GM21723 (cell line): ENCODE measurements around the gene XRCC3.

Source experiments
- ATAC-seq: cut with Tn5 transposase; IDR thresholded peaks from one replicate; pipeline ENCODE4 v1.9.1; 2021; ENCODE audit warnings: mild to moderate bottlenecking, moderate library complexity; ENCODE audit not compliant: unreplicated experiment

The XRCC3 gene

DNA sequence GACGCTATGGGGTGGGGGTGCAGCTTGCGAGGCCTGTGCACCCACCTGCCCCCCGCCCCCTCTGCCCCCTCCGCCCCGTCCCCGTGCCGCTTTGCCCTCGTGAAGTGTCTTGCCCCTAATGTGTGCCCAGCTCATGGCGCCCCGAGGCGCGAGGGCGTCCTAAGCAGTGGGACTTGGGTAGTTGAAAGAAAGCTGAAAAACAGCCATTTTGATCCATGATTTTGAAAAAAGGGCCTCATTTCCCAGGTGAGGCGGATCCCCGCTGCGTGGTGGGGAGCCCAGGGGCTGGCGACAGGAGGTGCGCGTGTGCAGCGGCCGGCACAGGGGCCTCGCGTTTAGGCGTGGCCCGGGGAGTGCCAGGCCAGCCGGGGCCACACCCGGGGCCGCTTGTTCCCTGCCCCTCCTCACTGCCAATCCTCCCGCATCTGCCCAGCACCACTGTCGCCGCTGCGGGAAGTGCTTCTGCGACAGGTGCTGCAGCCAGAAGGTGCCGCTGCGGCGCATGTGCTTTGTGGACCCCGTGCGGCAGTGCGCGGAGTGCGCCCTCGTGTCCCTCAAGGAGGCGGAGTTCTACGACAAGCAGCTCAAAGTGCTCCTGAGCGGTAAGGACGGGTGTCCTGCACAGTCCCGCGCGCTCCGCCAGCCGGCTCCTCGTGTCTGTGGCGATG is 12.2 kb upstream of the XRCC3 start:
- ATAC-seq: no peak

DNA sequence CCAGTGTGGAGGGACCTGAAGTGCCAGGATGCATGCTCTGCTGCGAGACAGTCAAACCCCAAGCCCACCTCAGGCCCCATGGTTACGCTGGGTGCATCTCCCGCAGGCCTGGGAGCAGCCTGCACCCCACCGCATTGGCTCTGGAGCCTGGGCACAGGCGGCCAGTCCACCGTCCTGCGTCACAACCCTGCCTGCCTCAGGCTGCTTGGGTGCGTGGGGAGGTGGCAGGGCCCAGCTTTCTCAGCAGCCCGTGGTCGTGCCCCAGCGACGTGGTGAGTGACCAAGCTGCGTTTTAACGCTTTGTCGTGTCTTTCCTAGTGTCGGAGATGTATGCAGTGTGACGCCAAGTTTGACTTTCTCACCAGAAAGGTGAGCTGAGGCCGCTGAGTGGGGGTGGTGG is 11.2 kb upstream of the XRCC3 start:
- no peak for ATAC-seq

DNA sequence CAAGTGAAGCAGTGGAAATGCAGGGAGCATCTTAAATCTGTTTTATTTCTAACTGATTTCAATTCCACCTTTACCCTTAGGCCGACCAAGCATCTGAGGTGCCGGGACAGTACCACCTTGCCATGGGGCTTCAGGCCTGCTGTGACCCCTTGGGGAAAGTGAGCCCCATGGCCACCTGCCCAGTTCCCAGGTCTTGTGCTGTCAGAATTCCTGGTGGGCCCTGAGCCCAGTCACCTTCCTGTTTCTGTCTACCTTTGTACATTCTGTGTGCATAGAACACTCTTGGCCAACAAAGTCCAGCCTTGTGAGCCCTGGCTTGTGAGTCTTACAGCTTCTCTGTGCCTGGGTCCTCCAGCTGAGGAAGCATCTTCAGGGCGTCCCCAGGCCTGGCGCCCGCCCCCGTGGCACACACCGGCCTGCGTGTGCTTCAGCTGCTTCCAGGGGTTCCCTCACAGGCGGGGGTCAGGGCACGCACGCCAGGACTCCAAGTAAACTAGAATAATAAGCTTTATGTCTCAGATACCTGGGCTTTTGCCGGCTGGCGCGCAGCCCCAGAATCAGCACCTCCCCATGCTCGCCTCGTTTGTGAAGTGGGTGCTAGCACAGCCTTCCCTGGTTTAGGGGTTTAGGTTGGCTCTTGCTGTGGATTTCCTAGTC is 10.6 kb upstream of the XRCC3 start:
- no peak for ATAC-seq

DNA sequence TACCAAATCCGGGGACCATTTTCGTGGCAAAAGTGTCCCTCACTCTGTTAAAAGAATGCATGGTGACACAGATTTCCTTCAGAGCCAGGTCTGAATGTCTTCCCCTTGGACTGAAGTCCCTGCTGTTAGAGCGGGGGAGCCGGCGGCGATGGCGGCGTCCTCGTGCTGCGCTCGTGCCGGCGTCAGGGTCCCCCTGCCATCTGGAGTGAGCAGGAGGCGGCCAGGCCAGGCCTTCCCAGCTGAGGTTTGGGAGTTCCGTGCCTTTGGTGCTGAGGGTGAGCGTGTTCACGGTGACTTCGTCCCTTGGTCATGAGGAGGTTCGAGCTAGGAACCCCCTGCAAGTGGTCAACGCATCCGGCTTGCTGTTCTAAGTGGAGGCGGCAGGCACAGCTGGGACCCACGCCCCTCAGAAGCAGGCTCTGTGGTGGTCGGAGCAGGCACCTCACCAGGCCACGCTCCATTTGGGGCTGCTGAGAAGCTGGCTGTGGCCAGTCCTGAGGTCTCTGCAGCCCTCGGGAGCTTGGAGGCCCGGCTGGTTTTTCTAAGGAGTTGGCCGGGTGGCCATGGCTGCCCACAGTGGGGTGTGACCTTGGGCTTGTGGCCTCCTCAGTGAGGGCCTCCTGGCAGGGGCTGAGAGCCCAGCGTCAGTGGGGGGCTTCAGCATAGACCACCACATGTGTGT is 9.9 kb upstream of the XRCC3 start:
- ATAC-seq: no peak

DNA sequence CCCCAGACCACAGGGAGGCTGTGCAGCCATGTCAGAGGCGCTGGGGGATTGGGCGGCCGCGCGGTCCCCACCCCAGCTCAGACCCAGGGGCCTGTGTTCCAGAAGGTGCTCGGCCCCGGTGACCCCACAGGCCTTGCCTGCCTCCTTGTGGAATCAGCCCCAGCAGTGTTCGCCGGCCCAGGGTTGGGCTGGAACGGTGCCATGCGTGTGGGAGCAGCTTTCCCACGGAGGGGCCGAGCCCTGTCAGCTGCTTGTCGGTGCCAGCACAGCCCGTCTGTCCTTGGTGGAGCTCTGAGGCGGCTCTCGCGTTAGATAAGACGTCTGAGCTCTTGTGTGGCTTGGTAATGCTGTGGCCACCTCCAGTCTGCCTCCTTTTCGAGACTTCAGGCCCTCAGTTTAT is 8.9 kb upstream of the XRCC3 start:
- no peak for ATAC-seq

DNA sequence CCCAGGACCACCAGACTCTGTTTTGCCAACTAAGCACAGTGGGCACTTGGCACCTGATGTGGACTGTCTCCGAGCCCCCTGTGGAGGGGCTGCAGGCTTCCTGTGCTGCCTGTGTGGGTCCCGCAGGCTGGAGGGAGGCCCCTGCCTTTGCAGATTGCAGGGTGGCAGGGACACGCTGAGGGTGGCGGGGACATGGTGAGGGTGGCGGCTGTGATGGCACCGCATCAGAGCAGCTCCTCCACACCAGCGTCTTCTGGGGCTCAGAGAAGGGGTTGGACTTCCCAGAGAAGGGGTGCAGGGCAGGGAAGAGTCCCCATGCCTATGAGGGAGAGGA is 8.5 kb upstream of the XRCC3 start:
- no peak for ATAC-seq

DNA sequence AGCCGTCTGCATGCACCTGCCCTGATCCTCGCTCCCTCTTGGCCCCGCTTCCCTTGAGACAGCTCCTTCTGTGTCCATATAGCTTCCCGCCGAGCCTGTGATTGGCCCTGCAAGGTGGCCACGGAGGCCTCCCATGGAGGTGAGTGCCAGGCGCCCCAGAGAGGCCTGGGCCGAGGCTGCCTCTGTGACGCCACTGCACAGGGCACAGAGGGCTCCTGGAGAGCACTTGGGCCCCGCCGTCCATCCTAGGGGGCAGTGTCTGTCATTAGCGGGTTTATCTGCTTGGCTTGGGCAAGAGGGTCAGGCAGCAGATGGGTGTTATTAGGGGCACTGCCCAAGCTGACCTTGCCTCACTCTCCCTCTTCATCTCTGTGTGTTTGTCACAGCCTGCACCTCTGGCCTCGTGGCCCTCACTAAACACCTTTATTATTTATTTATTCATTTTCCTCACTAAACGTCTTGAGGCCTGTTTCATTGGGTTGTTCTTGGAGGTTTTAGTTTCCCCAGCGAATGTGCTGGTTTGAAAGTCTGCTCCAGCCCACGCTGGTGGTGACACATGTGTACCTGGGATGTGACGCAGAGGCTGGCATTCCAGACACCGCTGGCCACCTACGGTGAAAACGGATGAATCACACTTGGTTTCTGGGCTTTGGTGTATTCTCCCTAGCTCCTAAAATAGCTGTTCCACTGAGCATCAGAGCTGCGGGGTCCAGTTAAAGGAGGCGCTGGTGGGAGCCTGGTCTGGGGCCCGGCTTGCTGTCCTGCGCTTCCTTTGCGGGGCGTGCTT is 6.3 kb upstream of the XRCC3 start:
- no peak for ATAC-seq

DNA sequence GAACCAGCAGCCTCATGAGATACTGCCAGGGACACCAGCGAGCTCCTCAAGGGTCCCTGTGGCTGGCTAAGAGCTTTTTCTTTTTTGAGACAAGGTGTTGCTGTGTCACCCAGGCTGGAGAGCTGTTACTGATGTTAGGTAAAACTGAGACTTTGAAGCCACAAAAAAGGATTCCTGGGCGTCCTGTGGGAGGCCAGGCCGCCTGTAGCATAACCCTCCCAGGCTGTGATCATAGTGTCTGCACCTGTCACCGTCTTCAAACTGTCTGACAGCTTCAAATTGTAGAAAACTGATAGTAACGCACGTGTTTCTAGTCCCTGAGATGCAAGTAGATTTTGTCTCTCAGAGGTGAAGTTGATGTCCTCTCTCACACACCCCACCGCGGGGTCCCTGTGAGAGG is 4.5 kb upstream of the XRCC3 start:
- no peak for ATAC-seq

DNA sequence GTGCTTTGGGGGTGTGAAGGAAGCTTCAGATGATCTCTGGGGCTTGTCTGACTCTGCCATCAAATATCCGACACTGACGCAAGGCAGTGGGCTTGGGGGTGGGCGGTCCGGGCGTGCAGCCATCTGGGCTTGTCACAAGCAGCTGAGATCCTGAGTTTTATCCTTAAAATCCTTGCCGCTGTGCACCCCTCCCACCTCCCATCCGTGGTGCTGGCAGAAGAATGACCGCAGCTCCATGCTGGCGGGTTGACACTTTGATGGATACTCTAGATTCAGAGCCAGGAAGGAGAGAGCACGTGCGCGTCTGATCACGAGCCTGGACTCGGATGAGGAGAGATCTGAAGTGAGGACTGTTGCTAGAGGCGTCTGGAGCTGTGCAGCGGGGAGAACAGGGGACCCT is 3.3 kb upstream of the XRCC3 start:
- ATAC-seq: no peak

DNA sequence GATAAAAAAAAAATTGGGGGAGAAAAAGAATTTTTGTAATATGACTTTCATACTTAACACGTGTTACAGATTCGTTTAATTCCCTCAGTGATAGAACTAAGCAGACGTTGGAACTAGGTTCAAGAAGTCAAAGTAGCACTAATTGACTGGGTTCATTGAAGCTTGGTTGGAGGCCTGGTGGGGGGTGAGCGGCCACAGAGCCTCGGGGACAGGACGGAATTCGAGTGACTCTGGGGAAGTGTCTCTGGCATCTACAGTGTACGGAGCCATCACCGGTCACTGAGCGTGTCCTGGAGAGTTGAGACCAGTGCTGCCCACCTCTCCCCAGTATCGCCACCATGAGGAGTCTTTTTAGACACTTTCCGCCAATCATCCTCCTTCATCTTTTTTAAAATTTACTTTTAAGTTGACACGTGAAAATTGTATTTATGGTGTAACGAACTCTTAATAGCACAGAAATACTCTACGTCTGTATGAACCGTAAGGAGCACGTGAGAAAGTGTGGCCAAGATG is 1.7 kb upstream of the XRCC3 start:
- no peak for ATAC-seq

DNA sequence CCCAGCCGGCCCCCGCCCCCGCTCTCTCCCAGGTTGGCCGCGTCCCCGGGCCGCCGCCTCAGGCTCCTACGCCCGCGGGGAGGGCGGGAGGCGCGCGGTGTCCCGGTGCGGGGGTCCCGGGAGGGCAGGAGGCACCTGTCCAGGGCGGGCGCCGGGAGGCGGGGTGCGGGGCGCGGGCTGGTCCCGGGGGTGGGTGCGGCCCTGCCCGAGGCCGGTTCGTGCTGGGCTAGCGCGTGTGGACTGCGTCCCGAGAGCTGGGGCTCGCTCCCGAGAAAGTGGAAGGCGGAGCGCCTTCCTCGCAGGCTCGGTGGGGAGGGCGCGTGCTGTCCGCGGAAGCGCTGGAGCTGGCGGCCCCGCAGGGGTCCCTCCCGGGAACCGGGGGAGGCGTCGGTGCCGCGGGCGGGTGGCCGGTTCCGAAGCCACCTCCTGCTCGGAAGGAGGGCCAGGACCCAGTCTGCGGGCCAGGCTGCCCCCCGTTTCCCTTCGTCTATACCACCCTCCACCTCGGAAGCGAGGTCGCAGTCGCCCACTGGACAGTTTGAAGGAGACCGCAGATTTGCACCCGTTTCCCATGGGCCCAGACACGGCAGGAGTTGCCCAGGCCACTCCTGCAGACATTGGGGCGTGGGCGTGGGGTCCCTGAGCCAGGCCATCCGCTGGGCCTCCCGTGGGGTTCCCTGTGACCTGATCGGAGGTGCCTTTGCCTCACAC is 995 bp upstream of the XRCC3 start:
- peak; percentile 4 for ATAC-seq

DNA sequence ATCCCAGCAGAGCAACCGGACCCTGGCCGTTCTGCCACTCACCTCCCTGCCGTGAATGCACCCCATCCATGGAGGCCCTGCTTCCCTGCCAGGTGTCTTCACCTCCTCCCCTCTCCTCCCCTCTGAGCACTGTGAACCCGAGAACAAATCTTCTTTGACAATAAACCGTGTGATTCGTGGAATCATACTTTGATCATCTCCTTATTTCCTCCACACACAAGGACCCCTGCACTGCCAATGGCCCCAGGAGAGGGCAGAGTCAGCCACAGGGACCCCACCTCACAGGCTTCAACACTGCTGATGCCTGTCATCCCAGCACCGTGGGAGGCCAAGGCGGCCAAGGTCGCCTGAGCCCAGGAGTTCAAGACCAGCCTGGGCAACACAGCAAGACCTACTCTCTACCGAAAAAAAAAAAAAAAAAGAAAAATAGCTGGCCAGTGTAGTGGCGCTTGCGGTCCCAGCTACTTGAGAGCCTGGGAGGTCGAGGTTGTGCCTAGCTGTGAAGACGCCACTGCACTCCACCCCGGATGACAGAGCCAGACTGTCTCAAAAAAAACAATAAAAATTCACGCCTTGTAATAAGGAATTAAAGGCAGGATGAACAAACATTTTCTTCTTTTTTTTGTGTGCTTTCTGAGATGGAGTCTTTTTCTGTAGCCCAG is 1.1 kb downstream of the XRCC3 start:
- ATAC-seq: no peak

DNA sequence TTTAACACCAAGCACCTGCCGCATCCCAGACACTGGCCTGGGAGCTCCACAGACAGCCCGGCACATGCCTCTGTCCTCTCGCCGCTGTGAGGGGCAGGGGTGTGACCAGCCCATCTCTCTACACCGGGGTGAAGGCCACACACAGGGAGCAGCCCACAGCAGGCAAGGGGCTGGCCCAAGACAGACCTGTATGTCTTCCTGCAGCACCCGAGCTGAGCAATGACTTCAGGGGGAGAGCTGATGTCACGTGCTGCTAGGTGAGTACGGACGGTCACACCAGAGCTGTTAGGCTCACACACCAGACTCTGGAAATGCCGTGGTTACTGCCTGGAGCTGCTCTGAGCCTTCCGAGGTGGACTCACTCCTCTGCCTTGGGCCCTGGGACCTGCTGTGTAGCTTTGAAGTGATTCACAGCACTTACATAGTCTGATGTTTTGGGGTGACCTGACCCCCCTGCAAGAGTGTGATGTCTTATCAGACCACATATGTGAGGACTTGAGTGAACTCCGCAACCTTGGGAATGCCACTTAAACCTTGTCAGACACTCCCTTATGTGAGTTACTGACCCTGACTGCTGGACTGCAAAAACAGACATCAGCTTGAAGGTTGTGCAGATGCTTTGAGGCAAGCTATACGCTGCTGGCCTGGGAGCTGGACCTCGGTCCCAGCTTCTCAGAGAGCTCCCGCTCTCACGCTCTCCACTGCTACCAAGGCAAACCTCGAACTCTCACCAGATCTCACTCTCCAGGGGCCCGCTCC is 1.8 kb downstream of the XRCC3 start:
- no peak for ATAC-seq

DNA sequence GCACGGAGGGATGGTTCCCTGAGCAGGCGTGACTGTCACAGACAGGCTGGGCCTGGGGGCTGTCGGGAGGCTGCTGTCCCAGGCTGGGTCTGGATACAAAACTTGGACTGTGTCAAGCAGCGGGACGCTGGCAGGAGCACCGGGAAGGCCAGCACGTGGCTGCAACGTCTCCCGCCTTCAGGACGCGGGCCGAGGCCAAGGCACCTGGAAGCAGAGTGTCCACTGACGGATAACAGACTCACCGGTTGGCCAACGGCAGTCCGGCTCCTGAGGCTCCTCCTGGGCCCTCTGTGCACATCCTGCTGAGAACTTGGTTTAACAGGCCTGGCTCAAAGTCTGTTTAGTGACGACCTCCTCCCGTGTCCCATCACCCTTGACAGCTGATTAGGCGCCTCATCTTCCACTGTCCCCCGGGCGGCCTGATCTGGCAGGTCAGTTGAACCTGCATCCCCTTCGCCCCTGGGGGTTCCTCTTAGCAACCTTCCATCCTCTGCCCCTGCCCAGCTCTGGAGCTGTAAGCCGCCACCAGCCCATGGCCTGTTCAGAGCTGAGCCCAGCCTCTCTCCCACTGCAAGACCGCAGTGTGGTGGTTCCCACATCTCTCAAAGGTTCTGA is 2.5 kb downstream of the XRCC3 start:
- no peak for ATAC-seq

DNA sequence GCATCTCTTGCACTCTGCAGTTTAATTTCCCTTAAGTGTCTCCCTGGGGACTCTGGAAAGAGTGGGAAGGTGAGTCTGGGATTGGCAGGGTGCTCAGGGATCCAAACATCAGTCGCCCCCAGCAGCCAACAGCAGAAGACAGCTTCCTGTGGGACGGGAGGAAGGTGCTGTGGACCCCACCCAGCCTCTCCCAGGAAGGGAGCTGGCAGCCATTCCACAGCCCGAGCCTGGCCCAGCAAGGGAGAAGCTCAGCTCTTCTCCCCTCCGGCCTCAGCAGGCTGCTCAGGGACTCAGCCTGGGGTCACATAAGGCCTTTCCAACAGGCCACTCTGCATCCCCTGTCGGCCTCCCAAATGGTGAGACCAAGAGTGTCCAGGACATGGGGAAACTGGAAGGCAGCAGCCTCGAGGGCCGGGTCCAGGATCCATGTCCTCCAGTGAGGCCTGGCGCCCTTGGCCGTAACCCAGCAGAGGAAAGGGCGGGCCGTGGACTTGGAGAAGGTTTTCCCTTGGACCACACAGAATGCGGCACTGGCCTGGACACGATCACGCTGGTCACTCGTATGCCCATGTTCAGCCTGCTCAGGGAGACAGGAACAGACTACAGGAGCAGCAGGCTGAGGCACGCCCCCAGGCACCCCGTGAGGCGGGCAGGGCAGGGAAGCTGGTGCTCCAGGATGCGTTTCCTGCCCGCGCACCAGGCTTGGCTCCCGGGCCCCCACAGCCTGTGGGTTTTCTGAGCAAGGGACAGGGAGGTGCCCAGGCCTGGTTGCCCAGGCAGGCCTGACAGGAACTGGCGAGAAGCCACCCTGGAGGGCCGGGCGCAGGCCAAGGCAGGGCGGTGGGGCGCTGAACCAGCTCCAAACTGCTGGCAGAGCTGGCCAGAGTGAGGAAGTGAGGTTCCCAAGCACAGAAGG is 3.5 kb downstream of the XRCC3 start:
- no peak for ATAC-seq

DNA sequence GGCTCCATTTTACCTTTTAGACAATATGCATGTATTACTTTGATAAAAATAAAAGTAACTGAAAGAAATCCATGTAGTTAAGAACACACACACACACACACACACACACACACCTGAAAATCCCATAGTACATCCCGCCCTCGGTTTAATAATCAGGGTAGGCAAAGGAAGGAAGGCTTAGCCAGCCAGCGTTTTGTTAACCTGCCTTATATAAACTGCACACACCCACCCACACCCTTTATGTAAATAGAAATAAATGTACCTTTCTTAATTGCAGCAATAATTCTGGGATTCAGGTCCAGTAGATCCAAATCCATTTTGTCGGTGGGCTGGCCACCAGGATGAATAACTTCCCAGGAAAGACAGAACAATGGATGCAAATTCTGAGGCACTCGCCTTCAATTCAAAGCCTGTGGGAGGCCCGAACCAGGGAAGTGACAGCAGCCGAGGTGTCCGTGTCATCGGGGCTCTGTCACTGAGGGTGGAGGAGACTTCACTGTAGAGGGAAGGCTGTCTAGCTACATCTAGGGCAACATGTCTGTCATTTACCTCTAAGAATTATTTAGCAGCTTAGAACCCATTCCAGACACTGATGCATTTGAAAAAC is 4.4 kb downstream of the XRCC3 start:
- no peak for ATAC-seq

DNA sequence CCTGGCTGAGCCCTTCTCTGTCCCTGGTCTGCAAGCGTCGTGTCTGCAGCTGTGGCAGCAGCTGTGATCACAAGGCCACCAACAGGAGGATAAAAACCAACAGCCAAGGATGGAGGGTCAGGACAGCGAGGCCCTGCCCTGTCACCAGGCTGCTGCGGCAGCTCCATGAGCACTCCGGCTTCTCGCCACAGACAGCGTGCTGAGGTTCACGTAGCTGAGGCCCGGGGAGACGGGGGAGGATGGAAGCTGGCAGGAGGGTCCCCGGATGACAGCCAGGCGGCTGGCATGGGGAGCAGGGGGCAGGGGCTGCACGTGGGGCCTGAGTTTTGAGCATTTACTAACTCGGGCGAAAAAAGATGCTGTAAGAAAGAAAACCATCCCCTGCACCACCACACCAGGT is 5.4 kb downstream of the XRCC3 start:
- ATAC-seq: no peak

DNA sequence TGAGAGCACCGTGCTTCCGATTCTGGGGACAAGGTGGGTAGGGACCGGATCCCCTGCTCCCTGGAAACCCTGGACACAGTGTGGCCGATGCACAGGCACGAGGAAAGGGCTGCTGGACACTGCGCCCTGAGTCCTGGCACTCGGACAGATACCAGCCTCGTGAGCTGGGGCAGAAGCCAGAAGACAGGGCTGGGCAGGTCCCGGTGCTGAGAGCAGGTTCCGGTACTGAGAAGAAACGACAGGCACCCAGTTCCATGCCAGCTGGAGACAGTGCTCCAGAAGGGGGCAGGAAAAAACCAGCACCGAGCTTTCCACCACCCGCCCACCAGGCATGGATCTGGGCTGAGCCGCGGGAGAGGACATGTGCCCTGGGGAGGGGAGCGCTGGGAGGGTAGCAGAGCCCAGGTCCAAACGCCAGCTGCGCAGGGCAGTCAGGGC is 6.5 kb downstream of the XRCC3 start:
- no peak for ATAC-seq
